Cardiac ventricle fibroblast (primary cell): Measurements from ENCODE around the gene STX11. TPM values are rescaled to one million over a fixed set of nuclear protein-coding genes. Genes with fewer than 3 reads are reported as not detected.

Source experiments
- total RNA-seq: library from RNA; depleted of rRNA; stranded (reverse); fragments of >200 nt; gene quantifications from 2 replicates; pipeline ENCODE4 v1.2.3, GENCODE V29; 2015

The STX11 gene
- not detected in 2 replicates for total RNA-seq

GRCh38 chr6:144149894-144150709 lies at the start of gene STX11:
TSS of gene STX11 (plus strand) at chr6:144150517. CDS start at chr6:144186628, 36,111 bp downstream.

Other genes starting within 250 kb of the STX11 start
- 51.2 and 55.1 TPM in 2 replicates for gene PLAGL1, start 142.3 kb upstream of the STX11 start, total RNA-seq
- gene SF3B5, start 54.9 kb upstream of the STX11 start, total RNA-seq = 112 and 158 TPM in 2 replicates
- 27.2 and 54.8 TPM in 2 replicates for gene UTRN, start 134.8 kb downstream of the STX11 start, total RNA-seq